Neural progenitor cell (in vitro differentiated cells): Measurements from ENCODE around the gene TMEM225B. TPM values are rescaled to one million over a fixed set of nuclear protein-coding genes. Genes with fewer than 3 reads are reported as not detected.
"Not testable (repeated sequence)": the region's sequence is repeated elsewhere in the genome, so short reads cannot be mapped to it uniquely, and the experiment has no call there.

ENCODE experiments used
- DNase-seq: peaks from one replicate; pipeline ENCODE4 v3.0.0-alpha.2; 2016; ENCODE audit warnings: low spot score
- H2AFZ ChIP-seq: fragments of 200-600 bp; sonication (generic); replicated peaks from 2 replicates; pipeline ENCODE4 v1.6.1; 2016; ENCODE audit warnings: antibody characterized with exemption
- H3F3A ChIP-seq: fragments of 200-600 bp; sonication (generic); 2 replicates; pipeline ENCODE4 v1.6.1; 2016; ENCODE audit warnings: antibody characterized with exemption, low read depth
- H3K27ac ChIP-seq: fragments of 200-600 bp; sonication (generic); 2 replicates; pipeline ENCODE4 v1.5.1; 2016; ENCODE audit warnings: mild to moderate bottlenecking
- H3K27me3 ChIP-seq: fragments of 200-600 bp; sonication (generic); 2 replicates; pipeline ENCODE4 v1.6.1; 2016; ENCODE audit warnings: mild to moderate bottlenecking, moderate library complexity
- H3K36me3 ChIP-seq: fragments of 200-600 bp; sonication (generic); 2 replicates; pipeline ENCODE4 v1.5.1; 2016
- H3K4me1 ChIP-seq: fragments of 200-600 bp; sonication (generic); 2 replicates; pipeline ENCODE4 v1.6.1; 2016; ENCODE audit warnings: mixed run types
- H3K4me2 ChIP-seq: fragments of 200-600 bp; sonication (generic); 2 replicates; pipeline ENCODE4 v1.6.1; 2016
- H3K4me3 ChIP-seq: fragments of 200-600 bp; sonication (generic); 2 replicates; pipeline ENCODE4 v1.5.1; 2016
- H3K79me2 ChIP-seq: fragments of 200-600 bp; sonication (generic); 2 replicates; pipeline ENCODE4 v1.6.1; 2016; ENCODE audit warnings: low read depth
- H3K9ac ChIP-seq: fragments of 200-600 bp; sonication (generic); 2 replicates; pipeline ENCODE4 v1.6.1; 2016
- H3K9me3 ChIP-seq: fragments of 200-600 bp; sonication (generic); 2 replicates; pipeline ENCODE4 v1.5.1; 2016; ENCODE audit warnings: low read depth
- H4K20me1 ChIP-seq: fragments of 200-600 bp; sonication (generic); 2 replicates; pipeline ENCODE4 v1.6.1; 2016; ENCODE audit warnings: low read depth
- H3K27ac Mint-ChIP-seq: 3 replicates; pipeline ENCODE4 v1.8.0; 2021; ENCODE audit warnings: mixed read lengths
- H3K27me3 Mint-ChIP-seq: 2 replicates; pipeline ENCODE4 v1.8.0; 2022; ENCODE audit warnings: low read depth, mild to moderate bottlenecking, inconsistent platforms, moderate library complexity, mixed read lengths; ENCODE audit not compliant: insufficient read depth
- H3K36me3 Mint-ChIP-seq: 3 replicates; pipeline ENCODE4 v1.8.0; 2021; ENCODE audit warnings: mixed read lengths
- H3K4me1 Mint-ChIP-seq: 3 replicates; pipeline ENCODE4 v1.8.0; 2021; ENCODE audit warnings: mixed read lengths
- H3K4me3 Mint-ChIP-seq: 3 replicates; pipeline ENCODE4 v1.8.0; 2021; ENCODE audit warnings: mild to moderate bottlenecking, moderate library complexity, mixed read lengths
- H3K9me3 Mint-ChIP-seq: 3 replicates; pipeline ENCODE4 v1.8.0; 2020; ENCODE audit warnings: mixed read lengths
- EZH2 ChIP-seq: fragments of 200-600 bp; sonication (generic); IDR thresholded peaks from 2 replicates; pipeline ENCODE4 v1.6.1; 2017; ENCODE audit warnings: antibody characterized with exemption, mild to moderate bottlenecking, moderate library complexity
- EZH2phosphoT487 ChIP-seq: fragments of 200-600 bp; sonication (generic); IDR thresholded peaks from 2 replicates; pipeline ENCODE4 v1.6.1; 2017; ENCODE audit warnings: antibody characterized with exemption
- total RNA-seq: library from RNA; depleted of rRNA; stranded (reverse); fragments of >200 nt; gene quantifications from 2 replicates; pipeline ENCODE4 v1.2.3, GENCODE V29; 2015; ENCODE audit warnings: low replicate concordance
- TF ChIP-seq, protein P1 (sequence below): fragments of 200-600 bp; sonication (generic); IDR thresholded peaks from 2 replicates; pipeline ENCODE4 v1.5.1; 2017; ENCODE audit warnings: antibody characterized with exemption, mild to moderate bottlenecking

The TMEM225B gene
- total RNA-seq, 1 donor from 2014 or later = not detected

DNA sequence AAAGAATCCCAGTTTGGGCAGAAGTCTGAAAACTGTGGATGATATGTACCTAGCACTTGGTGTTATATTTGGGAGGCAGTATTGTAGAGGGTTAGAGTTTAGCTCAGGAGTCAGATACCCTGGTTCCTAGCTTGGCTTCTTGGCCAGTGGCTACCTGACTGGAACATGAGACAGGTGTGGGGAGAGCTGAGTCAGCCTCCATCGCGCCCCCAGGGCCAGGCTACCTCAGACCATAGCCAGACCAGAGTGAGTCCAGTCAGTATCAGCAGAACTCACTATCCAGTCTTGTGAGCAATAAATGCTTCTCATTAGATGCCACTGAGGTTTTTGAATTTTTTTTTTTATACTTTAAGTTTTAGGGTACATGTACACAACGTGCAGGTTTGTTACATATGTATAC is 55.7 kb downstream of the TMEM225B start:
- Histone ChIP-seq H2AFZ (no peak overlapping the region), H3K4me3 (no peak overlapping the region), H3K79me2 (no peaks in the 10 kb centered on the region), H3K36me3 (no peaks in the 10 kb centered on the region), H3K4me1 (no peaks in the 10 kb centered on the region), H3F3A (no peaks in the 10 kb centered on the region), H3K27ac (no peak overlapping the region), H3K9ac (no peak overlapping the region), H4K20me1 (no peaks in the 10 kb centered on the region), H3K9me3 (no peaks in the 10 kb centered on the region), H3K27me3 (no peaks in the 10 kb centered on the region), H3K4me2 (no peak overlapping the region)
- no peak overlapping the region for H3K4me3 Mint-ChIP-seq
- no peaks in the 10 kb centered on the region for H3K4me1 Mint-ChIP-seq
- H3K9me3 Mint-ChIP-seq = peaks cover 7% of the 10 kb centered on the region
- DNase-seq = no peak
- no peak overlapping the region for H3K27ac Mint-ChIP-seq
- no peaks in the 10 kb centered on the region for H3K36me3 Mint-ChIP-seq
- TF ChIP-seq, protein P1, sequence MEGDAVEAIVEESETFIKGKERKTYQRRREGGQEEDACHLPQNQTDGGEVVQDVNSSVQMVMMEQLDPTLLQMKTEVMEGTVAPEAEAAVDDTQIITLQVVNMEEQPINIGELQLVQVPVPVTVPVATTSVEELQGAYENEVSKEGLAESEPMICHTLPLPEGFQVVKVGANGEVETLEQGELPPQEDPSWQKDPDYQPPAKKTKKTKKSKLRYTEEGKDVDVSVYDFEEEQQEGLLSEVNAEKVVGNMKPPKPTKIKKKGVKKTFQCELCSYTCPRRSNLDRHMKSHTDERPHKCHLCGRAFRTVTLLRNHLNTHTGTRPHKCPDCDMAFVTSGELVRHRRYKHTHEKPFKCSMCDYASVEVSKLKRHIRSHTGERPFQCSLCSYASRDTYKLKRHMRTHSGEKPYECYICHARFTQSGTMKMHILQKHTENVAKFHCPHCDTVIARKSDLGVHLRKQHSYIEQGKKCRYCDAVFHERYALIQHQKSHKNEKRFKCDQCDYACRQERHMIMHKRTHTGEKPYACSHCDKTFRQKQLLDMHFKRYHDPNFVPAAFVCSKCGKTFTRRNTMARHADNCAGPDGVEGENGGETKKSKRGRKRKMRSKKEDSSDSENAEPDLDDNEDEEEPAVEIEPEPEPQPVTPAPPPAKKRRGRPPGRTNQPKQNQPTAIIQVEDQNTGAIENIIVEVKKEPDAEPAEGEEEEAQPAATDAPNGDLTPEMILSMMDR = no peak
- TF ChIP-seq EZH2 = no peak
- TF ChIP-seq EZH2phosphoT487 = no peak
- H3K27me3 Mint-ChIP-seq = peaks cover 2% of the 10 kb centered on the region

DNA sequence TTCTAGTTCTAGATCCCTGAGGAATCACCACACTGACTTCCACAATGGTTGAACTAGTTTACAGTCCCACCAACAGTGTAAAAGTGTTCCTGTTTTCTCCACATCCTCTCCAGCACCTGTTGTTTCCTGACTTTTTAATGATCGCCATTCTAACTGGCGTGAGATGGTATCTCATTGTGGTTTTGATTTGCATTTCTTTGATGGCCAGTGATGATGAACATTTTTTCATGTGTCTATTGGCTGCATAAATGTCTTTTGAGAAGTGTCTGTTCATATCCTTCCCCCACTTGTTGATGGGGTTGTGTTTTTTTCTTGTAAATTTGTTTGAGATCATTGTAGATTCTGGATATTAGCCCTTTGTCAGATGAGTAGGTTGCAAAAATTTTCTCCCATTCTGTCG is 56.6 kb downstream of the TMEM225B start:
- H3K27me3 Mint-ChIP-seq, H3K4me2 ChIP-seq, H3K4me3 ChIP-seq, H3K36me3 Mint-ChIP-seq, H2AFZ ChIP-seq, H4K20me1 ChIP-seq, H3K27ac ChIP-seq, H3K27ac Mint-ChIP-seq, H3K4me3 Mint-ChIP-seq, H3K27me3 ChIP-seq, H3K79me2 ChIP-seq, H3K4me1 Mint-ChIP-seq, H3K9ac ChIP-seq, H3K36me3 ChIP-seq, H3K4me1 ChIP-seq, H3F3A ChIP-seq, DNase-seq, H3K9me3 ChIP-seq, H3K9me3 Mint-ChIP-seq: not testable (repeated sequence)

DNA sequence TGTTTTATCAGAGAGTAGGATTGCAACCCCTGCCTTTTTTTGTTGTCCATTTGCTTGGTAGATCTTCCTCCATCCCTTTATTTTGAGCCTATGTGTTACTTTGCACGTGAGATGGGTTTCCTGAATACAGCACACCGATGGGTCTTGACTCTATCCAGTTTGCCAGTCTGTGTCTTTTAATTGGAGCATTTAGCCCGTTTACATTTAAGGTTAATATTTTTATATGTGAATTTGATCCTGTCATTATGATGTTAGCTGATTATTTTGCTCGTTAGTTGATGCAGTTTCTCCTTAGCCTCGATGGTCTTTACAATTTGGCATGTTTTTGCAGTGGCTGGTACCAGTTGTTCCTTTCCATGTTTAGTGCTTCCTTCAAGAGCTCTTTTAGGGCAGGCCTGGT is 59.8 kb downstream of the TMEM225B start:
- H3K9ac ChIP-seq, H3K27ac ChIP-seq, H3K4me3 ChIP-seq, H3K27me3 Mint-ChIP-seq, H3K36me3 Mint-ChIP-seq, H3K4me3 Mint-ChIP-seq, H3K27ac Mint-ChIP-seq, H3K9me3 ChIP-seq, H3K4me1 Mint-ChIP-seq, H3F3A ChIP-seq, DNase-seq, H3K79me2 ChIP-seq, H3K4me2 ChIP-seq, H2AFZ ChIP-seq, H3K4me1 ChIP-seq, H3K36me3 ChIP-seq, H4K20me1 ChIP-seq, H3K27me3 ChIP-seq: not testable (repeated sequence)
- peaks cover 13% of the 10 kb centered on the region for H3K9me3 Mint-ChIP-seq

Other genes starting within 250 kb of the TMEM225B start
- 23.6 and 50.5 TPM in 2 replicates for gene ARPC1B, start 223.5 kb upstream of the TMEM225B start, total RNA-seq
- gene PDAP1, start 189.7 kb upstream of the TMEM225B start, total RNA-seq = 136 and 170 TPM in 2 replicates
- 59.7 and 98.2 TPM in 2 replicates for gene BUD31, start 189.3 kb upstream of the TMEM225B start, total RNA-seq
- 8.3 and 10.5 TPM in 2 replicates for gene PTCD1, start 159.5 kb upstream of the TMEM225B start, total RNA-seq
- 72.1 and 120 TPM in 2 replicates for gene CPSF4, start 159.3 kb upstream of the TMEM225B start, total RNA-seq
- gene ATP5MF, start 132.1 kb upstream of the TMEM225B start, total RNA-seq = 2,754 and 3,838 TPM in 2 replicates
- gene ZNF789, start 125.4 kb upstream of the TMEM225B start, total RNA-seq = 18.7 and 20.2 TPM in 2 replicates
- gene ZNF394, start 98.0 kb upstream of the TMEM225B start, total RNA-seq = 16.8 and 22.4 TPM in 2 replicates
- 19.6 and 23.3 TPM in 2 replicates for gene ZKSCAN5, start 93.6 kb upstream of the TMEM225B start, total RNA-seq
- gene FAM200A, start 46.2 kb upstream of the TMEM225B start, total RNA-seq = 14.7 and 21.1 TPM in 2 replicates
- 59.3 and 66.3 TPM in 2 replicates for gene ZNF655, start 39.6 kb upstream of the TMEM225B start, total RNA-seq
- gene ZSCAN25, start 18.7 kb downstream of the TMEM225B start, total RNA-seq = 8.7 and 13.3 TPM in 2 replicates
- not detected in 2 replicates for gene CYP3A5, start 81.7 kb downstream of the TMEM225B start, total RNA-seq
- not detected in 2 replicates for gene CYP3A7, start 136.9 kb downstream of the TMEM225B start, total RNA-seq
- not detected in 2 replicates for gene CYP3A4, start 185.9 kb downstream of the TMEM225B start, total RNA-seq
- gene CYP3A43, start 229.7 kb downstream of the TMEM225B start, total RNA-seq = not detected in 2 replicates